Measurements from ENCODE around the gene CDC14A.

CDC14A gene

DNA sequence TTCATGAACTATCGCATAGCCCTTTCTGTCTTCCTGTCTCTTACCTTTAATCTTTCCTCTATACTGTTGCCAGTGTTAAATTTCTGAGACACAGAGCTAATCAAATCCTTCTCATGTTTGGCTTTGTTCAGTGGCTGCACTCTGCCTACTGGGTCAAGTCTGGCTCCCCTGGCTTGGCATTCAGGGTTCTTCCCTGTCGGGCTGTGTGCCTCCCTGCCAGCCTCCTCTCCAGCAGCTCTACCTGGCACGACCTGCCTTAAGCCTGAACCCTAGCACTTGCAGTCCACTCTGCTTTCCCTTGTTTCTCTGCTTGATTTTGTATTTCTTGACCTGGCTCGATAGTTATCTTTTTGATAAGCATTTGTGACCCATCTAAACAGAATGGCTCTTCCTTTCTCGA is 159.5 kb downstream of the CDC14A start:
- H3K27ac Mint-ChIP-seq = no peak overlapping the region
- H3K27me3 Mint-ChIP-seq (ENCODE audit: low read depth) = no peaks in the 10 kb centered on the region
- H3K9me3 Mint-ChIP-seq = no peaks in the 10 kb centered on the region
- H3K4me3 Mint-ChIP-seq = no peak overlapping the region
- H3K4me1 Mint-ChIP-seq (ENCODE audit: low read depth) = no peaks in the 10 kb centered on the region
- peaks cover 15% of the 10 kb centered on the region for H3K36me3 Mint-ChIP-seq (ENCODE audit: low read depth)

GRCh38 chr1:100512803-100513352 is 160.6 kb downstream of the CDC14A start:
- H3K9me3 Mint-ChIP-seq = no peaks in the 10 kb centered on the region
- H3K27me3 Mint-ChIP-seq (ENCODE audit: low read depth) = no peaks in the 10 kb centered on the region
- H3K27ac Mint-ChIP-seq = no peak overlapping the region
- peaks cover 14% of the 10 kb centered on the region for H3K36me3 Mint-ChIP-seq (ENCODE audit: low read depth)
- H3K4me3 Mint-ChIP-seq = no peak overlapping the region
- no peaks in the 10 kb centered on the region for H3K4me1 Mint-ChIP-seq (ENCODE audit: low read depth)

DNA sequence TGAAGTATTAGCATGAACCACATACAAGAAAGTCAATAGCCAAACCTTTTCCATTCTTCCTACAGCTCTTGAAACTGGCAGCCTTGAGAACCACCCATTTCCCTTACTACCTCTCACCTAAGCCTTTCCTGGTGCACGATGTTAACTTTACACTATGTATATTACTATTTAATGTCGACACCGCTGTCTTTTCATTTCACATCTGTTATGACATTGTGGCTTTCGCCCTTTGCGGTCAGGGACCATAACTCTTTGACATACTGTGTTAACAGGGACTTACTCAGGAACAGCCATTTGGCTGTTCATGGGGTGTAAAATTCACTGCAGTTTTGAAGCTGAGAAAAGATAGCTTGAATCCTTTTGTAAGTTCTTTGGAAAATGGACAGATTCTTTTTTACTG is 164.6 kb downstream of the CDC14A start:
- no peak overlapping the region for H3K27ac Mint-ChIP-seq
- H3K4me1 Mint-ChIP-seq (ENCODE audit: low read depth) = peaks cover 2% of the 10 kb centered on the region
- H3K9me3 Mint-ChIP-seq = no peaks in the 10 kb centered on the region
- no peak overlapping the region for H3K4me3 Mint-ChIP-seq
- H3K27me3 Mint-ChIP-seq (ENCODE audit: low read depth) = no peaks in the 10 kb centered on the region
- H3K36me3 Mint-ChIP-seq (ENCODE audit: low read depth) = peaks cover 13% of the 10 kb centered on the region

GRCh38 chr1:100517515-100517914 is 165.2 kb downstream of the CDC14A start:
- no peaks in the 10 kb centered on the region for H3K27me3 Mint-ChIP-seq (ENCODE audit: low read depth)
- H3K27ac Mint-ChIP-seq = no peak overlapping the region
- no peaks in the 10 kb centered on the region for H3K9me3 Mint-ChIP-seq
- peaks cover 16% of the 10 kb centered on the region for H3K36me3 Mint-ChIP-seq (ENCODE audit: low read depth)
- H3K4me3 Mint-ChIP-seq = no peak overlapping the region
- peaks cover 2% of the 10 kb centered on the region for H3K4me1 Mint-ChIP-seq (ENCODE audit: low read depth)

DNA sequence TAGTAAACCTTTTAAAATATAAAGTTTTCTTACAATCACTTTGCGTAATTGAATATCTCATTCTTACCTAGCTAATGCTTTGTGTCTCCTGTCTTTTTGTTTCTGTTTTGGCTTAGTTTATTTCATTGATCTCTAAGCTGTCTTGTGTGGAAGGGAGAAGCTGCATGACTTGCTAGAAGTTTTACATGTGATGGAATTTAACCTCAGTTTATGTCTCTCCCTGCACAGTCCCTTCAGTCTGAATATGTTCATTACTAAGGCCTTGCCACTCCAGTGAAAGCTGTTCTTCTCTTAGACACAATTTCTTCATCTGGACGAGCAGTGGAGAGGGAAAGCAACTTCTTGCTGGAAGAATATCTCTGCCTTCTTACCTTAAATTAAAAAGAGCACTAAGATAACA is 165.7 kb downstream of the CDC14A start:
- H3K36me3 Mint-ChIP-seq (ENCODE audit: low read depth) = peaks cover 18% of the 10 kb centered on the region
- H3K27ac Mint-ChIP-seq = no peak overlapping the region
- peaks cover 2% of the 10 kb centered on the region for H3K4me1 Mint-ChIP-seq (ENCODE audit: low read depth)
- H3K27me3 Mint-ChIP-seq (ENCODE audit: low read depth) = no peaks in the 10 kb centered on the region
- no peak overlapping the region for H3K4me3 Mint-ChIP-seq
- no peaks in the 10 kb centered on the region for H3K9me3 Mint-ChIP-seq

GRCh38 chr1:100523038-100523652 is 170.8 kb downstream of the CDC14A start:
- Mint-ChIP-seq H3K27ac (no peak overlapping the region), H3K4me1 (ENCODE audit: low read depth) (peaks cover 2% of the 10 kb centered on the region), H3K27me3 (ENCODE audit: low read depth) (peaks cover 8% of the 10 kb centered on the region), H3K4me3 (no peak overlapping the region), H3K36me3 (ENCODE audit: low read depth) (peaks cover 12% of the 10 kb centered on the region), H3K9me3 (no peaks in the 10 kb centered on the region)

GRCh38 chr1:100524355-100524754 is 172.0 kb downstream of the CDC14A start:
- peaks cover 14% of the 10 kb centered on the region for H3K27me3 Mint-ChIP-seq (ENCODE audit: low read depth)
- H3K9me3 Mint-ChIP-seq = no peaks in the 10 kb centered on the region
- no peak overlapping the region for H3K4me3 Mint-ChIP-seq
- peaks cover 2% of the 10 kb centered on the region for H3K4me1 Mint-ChIP-seq (ENCODE audit: low read depth)
- no peak overlapping the region for H3K27ac Mint-ChIP-seq
- H3K36me3 Mint-ChIP-seq (ENCODE audit: low read depth) = peaks cover 8% of the 10 kb centered on the region

DNA sequence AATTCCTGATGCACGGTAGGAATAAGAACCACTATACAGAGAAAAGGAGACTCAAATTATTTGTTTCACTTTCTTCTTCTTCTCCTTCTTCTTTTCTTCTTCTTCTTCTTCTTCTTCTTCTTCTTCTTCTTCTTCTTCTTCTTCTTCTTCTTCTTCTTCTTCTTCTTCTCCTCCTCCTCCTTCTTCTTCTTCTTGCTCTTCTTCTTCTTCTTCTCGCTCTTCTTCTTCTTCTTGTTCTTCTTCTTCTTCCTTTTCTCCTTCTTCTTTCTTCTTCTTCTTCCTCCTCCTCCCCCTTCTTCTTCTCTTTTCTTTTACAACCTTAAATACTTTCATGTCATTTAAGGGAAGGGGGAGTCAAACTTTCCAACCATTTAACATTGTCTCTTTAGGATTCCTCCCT is 174.6 kb downstream of the CDC14A start:
- Mint-ChIP-seq H3K4me3 (no peak overlapping the region), H3K9me3 (no peaks in the 10 kb centered on the region), H3K27me3 (ENCODE audit: low read depth) (peaks cover 14% of the 10 kb centered on the region), H3K36me3 (ENCODE audit: low read depth) (peaks cover 6% of the 10 kb centered on the region), H3K27ac (no peak overlapping the region), H3K4me1 (ENCODE audit: low read depth) (peaks cover 14% of the 10 kb centered on the region)

DNA sequence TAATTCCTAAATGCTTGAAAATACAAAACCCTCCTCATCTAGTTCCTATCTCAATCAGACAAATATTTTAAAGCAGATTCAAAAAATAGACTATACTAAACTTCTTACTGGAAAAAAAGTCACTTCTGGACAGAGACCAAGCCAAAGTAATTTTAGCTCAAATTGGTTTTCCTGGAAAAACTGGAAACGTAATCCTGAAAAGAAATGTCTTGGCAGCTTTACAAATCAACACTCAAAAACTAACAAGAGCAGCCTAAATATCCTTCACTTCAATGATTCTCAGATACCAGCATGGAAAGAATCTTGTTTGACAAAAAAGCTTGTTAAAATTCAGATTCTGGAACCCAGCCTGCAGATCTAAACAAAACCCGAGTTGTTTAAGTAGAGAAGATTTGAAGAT is 176.6 kb downstream of the CDC14A start:
- Mint-ChIP-seq H3K4me3 (no peak overlapping the region), H3K27ac (no peak overlapping the region), H3K4me1 (ENCODE audit: low read depth) (peaks cover 22% of the 10 kb centered on the region), H3K27me3 (ENCODE audit: low read depth) (peaks cover 18% of the 10 kb centered on the region), H3K36me3 (ENCODE audit: low read depth) (no peaks in the 10 kb centered on the region), H3K9me3 (no peaks in the 10 kb centered on the region)

- Mint-ChIP-seq H3K27ac (no peak overlapping the region), H3K27me3 (ENCODE audit: low read depth) (peaks cover 29% of the 10 kb centered on the region), H3K36me3 (ENCODE audit: low read depth) (no peaks in the 10 kb centered on the region), H3K9me3 (no peaks in the 10 kb centered on the region), H3K4me1 (ENCODE audit: low read depth) (peaks cover 22% of the 10 kb centered on the region), H3K4me3 (no peak overlapping the region)
Observed at GRCh38 chr1:100530141-100530540, 177.8 kb downstream of the CDC14A start.

DNA sequence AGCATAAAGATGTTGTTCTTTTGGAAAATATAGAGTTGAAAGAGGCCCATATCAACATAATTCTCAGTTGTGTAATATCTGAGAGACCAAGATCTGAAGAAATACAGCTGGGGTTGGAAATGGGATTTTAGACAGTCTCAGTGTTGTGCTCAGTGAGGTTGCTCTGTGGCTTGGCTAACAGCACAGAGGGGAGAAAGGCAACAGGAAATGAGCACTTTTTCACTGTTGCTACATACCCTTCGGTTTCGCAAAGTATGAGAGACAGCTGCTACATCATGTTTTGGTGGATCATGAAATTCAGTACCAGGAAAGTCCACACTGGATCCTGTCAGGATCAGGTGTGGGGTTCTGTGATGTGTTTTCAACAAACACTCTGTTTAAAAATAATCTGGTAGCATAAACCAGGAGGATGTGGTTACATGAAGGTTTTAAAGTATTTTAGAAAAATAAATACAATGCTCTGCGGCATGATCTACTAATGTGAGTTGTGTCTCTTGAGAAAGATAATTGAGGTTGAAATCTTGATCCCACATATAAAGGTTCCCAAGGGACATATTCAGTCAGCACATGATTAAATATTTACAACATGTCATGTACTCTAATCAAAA is 178.7 kb downstream of the CDC14A start:
- H3K4me3 Mint-ChIP-seq = no peak overlapping the region
- H3K27me3 Mint-ChIP-seq (ENCODE audit: low read depth) = peaks cover 37% of the 10 kb centered on the region
- no peaks in the 10 kb centered on the region for H3K9me3 Mint-ChIP-seq
- H3K27ac Mint-ChIP-seq = peak overlapping the region; percentile 9
- no peaks in the 10 kb centered on the region for H3K36me3 Mint-ChIP-seq (ENCODE audit: low read depth)
- peaks cover 22% of the 10 kb centered on the region for H3K4me1 Mint-ChIP-seq (ENCODE audit: low read depth)

DNA sequence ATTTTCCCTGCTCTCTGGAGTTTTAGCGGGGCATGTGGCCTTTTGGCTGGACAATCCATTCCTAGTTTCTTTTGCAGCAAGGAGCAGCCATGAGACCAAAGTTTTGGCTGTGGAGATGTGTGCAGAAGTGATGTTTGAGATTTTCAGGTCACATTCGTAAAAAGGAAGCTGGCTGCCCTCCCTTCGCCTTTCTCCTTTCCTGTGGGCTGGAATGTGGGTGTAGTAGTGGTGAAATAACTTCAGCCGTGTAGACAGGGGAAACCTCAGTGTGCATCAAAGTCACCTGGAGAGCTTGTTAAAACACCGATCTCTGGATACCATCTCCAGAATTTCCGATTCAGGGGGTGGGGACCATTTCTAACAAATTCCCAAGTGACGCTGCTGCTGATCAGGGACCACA is 180.3 kb downstream of the CDC14A start:
- Mint-ChIP-seq H3K9me3 (no peaks in the 10 kb centered on the region), H3K36me3 (ENCODE audit: low read depth) (peaks cover 2% of the 10 kb centered on the region), H3K27me3 (ENCODE audit: low read depth) (peaks cover 51% of the 10 kb centered on the region), H3K4me3 (no peak overlapping the region), H3K4me1 (ENCODE audit: low read depth) (peaks cover 22% of the 10 kb centered on the region), H3K27ac (no peak overlapping the region)

GRCh38 chr1:100535264-100535663 is 183.0 kb downstream of the CDC14A start:
- Mint-ChIP-seq H3K36me3 (ENCODE audit: low read depth) (peaks cover 2% of the 10 kb centered on the region), H3K4me3 (no peak overlapping the region), H3K27me3 (ENCODE audit: low read depth) (peaks cover 57% of the 10 kb centered on the region), H3K27ac (no peak overlapping the region), H3K9me3 (no peaks in the 10 kb centered on the region), H3K4me1 (ENCODE audit: low read depth) (peaks cover 24% of the 10 kb centered on the region)

GRCh38 chr1:100536031-100536430 is 183.7 kb downstream of the CDC14A start:
- no peak overlapping the region for H3K27ac Mint-ChIP-seq
- H3K4me1 Mint-ChIP-seq (ENCODE audit: low read depth) = peaks cover 18% of the 10 kb centered on the region
- no peaks in the 10 kb centered on the region for H3K9me3 Mint-ChIP-seq
- H3K27me3 Mint-ChIP-seq (ENCODE audit: low read depth) = peaks cover 65% of the 10 kb centered on the region
- H3K4me3 Mint-ChIP-seq = no peak overlapping the region
- H3K36me3 Mint-ChIP-seq (ENCODE audit: low read depth) = peaks cover 2% of the 10 kb centered on the region
